ENCODE results near the gene DRD2.

DRD2 gene

GRCh38 chr11:113395782-113396336 is 79.3 kb downstream of the DRD2 start:
- intact Hi-C loops (cut with micrococcal nuclease): no loop called here
- no peak overlapping the region for H3K4me3 Mint-ChIP-seq
- H3K4me1 Mint-ChIP-seq (ENCODE audit: low read depth): no peaks in the 10 kb centered on the region
- no peak overlapping the region for H3K27ac Mint-ChIP-seq
- no peaks in the 10 kb centered on the region for H3K9me3 Mint-ChIP-seq
- H3K27me3 Mint-ChIP-seq: no peaks in the 10 kb centered on the region
- no peaks in the 10 kb centered on the region for H3K36me3 Mint-ChIP-seq (ENCODE audit: low read depth)

- Mint-ChIP-seq H3K4me3 (no peak overlapping the region), H3K4me1 (ENCODE audit: low read depth) (no peaks in the 10 kb centered on the region), H3K27me3 (no peaks in the 10 kb centered on the region), H3K27ac (no peak overlapping the region), H3K9me3 (no peaks in the 10 kb centered on the region), H3K36me3 (ENCODE audit: low read depth) (no peaks in the 10 kb centered on the region)
- intact Hi-C loops (cut with micrococcal nuclease): no loop called here
These were observed 80.3 kb downstream of the DRD2 start for GRCh38 chr11:113394919-113395318.

- Mint-ChIP-seq H3K27me3 (no peaks in the 10 kb centered on the region), H3K27ac (no peak overlapping the region), H3K4me1 (ENCODE audit: low read depth) (no peaks in the 10 kb centered on the region), H3K4me3 (no peak overlapping the region), H3K9me3 (no peaks in the 10 kb centered on the region), H3K36me3 (ENCODE audit: low read depth) (no peaks in the 10 kb centered on the region)
- intact Hi-C loops (cut with micrococcal nuclease): no loop called here
These were observed 81.7 kb downstream of the DRD2 start for GRCh38 chr11:113393501-113393985.

GRCh38 chr11:113392236-113392921 is 82.8 kb downstream of the DRD2 start:
- H3K36me3 Mint-ChIP-seq (ENCODE audit: low read depth): no peaks in the 10 kb centered on the region
- no peaks in the 10 kb centered on the region for H3K27me3 Mint-ChIP-seq
- H3K9me3 Mint-ChIP-seq: no peaks in the 10 kb centered on the region
- H3K4me3 Mint-ChIP-seq: no peak overlapping the region
- no peaks in the 10 kb centered on the region for H3K4me1 Mint-ChIP-seq (ENCODE audit: low read depth)
- H3K27ac Mint-ChIP-seq: no peak overlapping the region
- intact Hi-C loops (cut with micrococcal nuclease): no loop called here

GRCh38 chr11:113389272-113389671 is 85.9 kb downstream of the DRD2 start:
- Mint-ChIP-seq H3K36me3 (ENCODE audit: low read depth) (no peaks in the 10 kb centered on the region), H3K4me3 (no peak overlapping the region), H3K9me3 (no peaks in the 10 kb centered on the region), H3K4me1 (ENCODE audit: low read depth) (no peaks in the 10 kb centered on the region), H3K27ac (no peak overlapping the region), H3K27me3 (peaks cover 10% of the 10 kb centered on the region)
- intact Hi-C loops (cut with micrococcal nuclease): no loop called here

GRCh38 chr11:113387605-113388211 is 87.5 kb downstream of the DRD2 start, which contains the start of gene ANKK1:
TSS of gene ANKK1 (plus strand) at chr11:113387779. CDS start at chr11:113387885, 106 bp downstream.
- no peak within 1 kb of the TSS for H3K27ac Mint-ChIP-seq
- no peaks in the 10 kb centered on the region for H3K4me1 Mint-ChIP-seq (ENCODE audit: low read depth)
- H3K27me3 Mint-ChIP-seq: peaks cover 10% of the 10 kb centered on the region
- intact Hi-C loops (cut with micrococcal nuclease): no loop called here
- H3K9me3 Mint-ChIP-seq: no peaks in the 10 kb centered on the region
- H3K36me3 Mint-ChIP-seq (ENCODE audit: low read depth): no peaks in the 10 kb centered on the region
- no peak within 1 kb of the TSS for H3K4me3 Mint-ChIP-seq

GRCh38 chr11:113386866-113387265 is 88.3 kb downstream of the DRD2 start:
- intact Hi-C loops (cut with micrococcal nuclease): no loop called here
- H3K4me1 Mint-ChIP-seq (ENCODE audit: low read depth): no peaks in the 10 kb centered on the region
- H3K9me3 Mint-ChIP-seq: no peaks in the 10 kb centered on the region
- no peak overlapping the region for H3K27ac Mint-ChIP-seq
- no peaks in the 10 kb centered on the region for H3K36me3 Mint-ChIP-seq (ENCODE audit: low read depth)
- H3K4me3 Mint-ChIP-seq: no peak overlapping the region
- peaks cover 10% of the 10 kb centered on the region for H3K27me3 Mint-ChIP-seq

GRCh38 chr11:113385749-113386148 is 89.4 kb downstream of the DRD2 start:
- Mint-ChIP-seq H3K9me3 (no peaks in the 10 kb centered on the region), H3K4me1 (ENCODE audit: low read depth) (no peaks in the 10 kb centered on the region), H3K36me3 (ENCODE audit: low read depth) (no peaks in the 10 kb centered on the region), H3K27me3 (peaks cover 10% of the 10 kb centered on the region), H3K27ac (no peak overlapping the region), H3K4me3 (no peak overlapping the region)
- intact Hi-C loops (cut with micrococcal nuclease): no loop called here

GRCh38 chr11:113384551-113384950 is 90.6 kb downstream of the DRD2 start:
- Mint-ChIP-seq H3K27ac (no peak overlapping the region), H3K27me3 (peaks cover 10% of the 10 kb centered on the region), H3K36me3 (ENCODE audit: low read depth) (no peaks in the 10 kb centered on the region), H3K4me3 (no peak overlapping the region), H3K9me3 (no peaks in the 10 kb centered on the region), H3K4me1 (ENCODE audit: low read depth) (no peaks in the 10 kb centered on the region)
- intact Hi-C loops (cut with micrococcal nuclease): no loop called here

GRCh38 chr11:113382121-113382520 is 93.1 kb downstream of the DRD2 start:
- Mint-ChIP-seq H3K4me1 (ENCODE audit: low read depth) (no peaks in the 10 kb centered on the region), H3K9me3 (no peaks in the 10 kb centered on the region), H3K4me3 (no peak overlapping the region), H3K36me3 (ENCODE audit: low read depth) (no peaks in the 10 kb centered on the region), H3K27ac (no peak overlapping the region), H3K27me3 (peaks cover 9% of the 10 kb centered on the region)
- intact Hi-C loops (cut with micrococcal nuclease): no loop called here

- H3K36me3 Mint-ChIP-seq (ENCODE audit: low read depth): no peaks in the 10 kb centered on the region
- no peak overlapping the region for H3K4me3 Mint-ChIP-seq
- no peak overlapping the region for H3K27ac Mint-ChIP-seq
- no peaks in the 10 kb centered on the region for H3K9me3 Mint-ChIP-seq
- intact Hi-C loops (cut with micrococcal nuclease): loop anchor here (5.0 kb wide), 1 partner anchor 66 kb away; the partner anchor contains the start of gene TTC12
- H3K27me3 Mint-ChIP-seq: peaks cover 1% of the 10 kb centered on the region
- H3K4me1 Mint-ChIP-seq (ENCODE audit: low read depth): peaks cover 22% of the 10 kb centered on the region
These were observed 96.5 kb downstream of the DRD2 start for GRCh38 chr11:113378692-113379091.

GRCh38 chr11:113377681-113378412 is 97.4 kb downstream of the DRD2 start:
- Mint-ChIP-seq H3K27ac (peak overlapping the region; percentile 70), H3K36me3 (ENCODE audit: low read depth) (no peaks in the 10 kb centered on the region)
- intact Hi-C loops (cut with micrococcal nuclease): loop anchor here (5.0 kb wide), 1 partner anchor 66 kb away; the partner anchor contains the start of gene TTC12

GRCh38 chr11:113376156-113376555 is 99.0 kb downstream of the DRD2 start:
- no peaks in the 10 kb centered on the region for H3K9me3 Mint-ChIP-seq
- no peaks in the 10 kb centered on the region for H3K36me3 Mint-ChIP-seq (ENCODE audit: low read depth)
- H3K27me3 Mint-ChIP-seq: peaks cover 1% of the 10 kb centered on the region
- H3K27ac Mint-ChIP-seq: peak overlapping the region; percentile 70
- H3K4me1 Mint-ChIP-seq (ENCODE audit: low read depth): peaks cover 32% of the 10 kb centered on the region
- intact Hi-C loops (cut with micrococcal nuclease): loop anchor here (5.0 kb wide), 1 partner anchor 64 kb away; the partner anchor contains the start of gene TTC12
- H3K4me3 Mint-ChIP-seq: no peak overlapping the region

More at GRCh38 chr11:113377681-113378412, 97.4 kb downstream of the DRD2 start:
- peaks cover 30% of the 10 kb centered on the region for H3K4me1 Mint-ChIP-seq (ENCODE audit: low read depth)
- no peaks in the 10 kb centered on the region for H3K9me3 Mint-ChIP-seq
- peaks cover 1% of the 10 kb centered on the region for H3K27me3 Mint-ChIP-seq
- H3K4me3 Mint-ChIP-seq: no peak overlapping the region

- Mint-ChIP-seq H3K4me1 (ENCODE audit: low read depth) (peaks cover 32% of the 10 kb centered on the region), H3K9me3 (no peaks in the 10 kb centered on the region), H3K27me3 (peaks cover 1% of the 10 kb centered on the region), H3K27ac (peak overlapping the region; percentile 70), H3K36me3 (ENCODE audit: low read depth) (no peaks in the 10 kb centered on the region), H3K4me3 (no peak overlapping the region)
- intact Hi-C loops (cut with micrococcal nuclease): loop anchor here (5.0 kb wide), 1 partner anchor 63 kb away; the partner anchor contains the start of gene TTC12
These were observed 99.8 kb downstream of the DRD2 start for GRCh38 chr11:113375402-113375801.

Measured in dendritic cell treated with granulocyte-macrophage colony-stimulating factor and Interleukin-4, amounts not matched to agents 40 ng/mL and 50 ng/mL, for 4 days (primary cell).